H9 (cell line): ENCODE data around the gene KLHL3. TPM values are rescaled to one million over a fixed set of nuclear protein-coding genes. Genes with fewer than 3 reads are reported as not detected.

Source experiments
- DNase-seq: peaks from one replicate; pipeline ENCODE4 v3.0.0-alpha.2; 2017
- H2AFZ ChIP-seq: one replicate; pipeline ENCODE4 v1.6.1; 2013; ENCODE audit warnings: mild to moderate bottlenecking, low read length, control low read depth, moderate library complexity
- H2AK5ac ChIP-seq: 2 replicates; pipeline ENCODE4 v1.6.1; 2013; ENCODE audit warnings: low read length, control low read depth, mixed read lengths; ENCODE audit not compliant: insufficient read length
- H2BK120ac ChIP-seq: one replicate; pipeline ENCODE4 v1.6.1; 2013; ENCODE audit warnings: low read depth, mild to moderate bottlenecking, low read length, control low read depth, inconsistent platforms; ENCODE audit not compliant: poor library complexity, severe bottlenecking
- H2BK12ac ChIP-seq: 2 replicates; pipeline ENCODE4 v1.6.1; 2013; ENCODE audit warnings: low read length, control low read depth, mixed read lengths, low read depth; ENCODE audit not compliant: insufficient read length
- H2BK15ac ChIP-seq: 2 replicates; pipeline ENCODE4 v1.6.1; 2013; ENCODE audit warnings: low read depth, low read length, control low read depth
- H2BK20ac ChIP-seq: one replicate; pipeline ENCODE4 v1.6.1; 2013; ENCODE audit warnings: low read depth, mild to moderate bottlenecking, low read length, control low read depth, inconsistent platforms; ENCODE audit not compliant: poor library complexity, severe bottlenecking
- H2BK5ac ChIP-seq: 2 replicates; pipeline ENCODE4 v1.6.1; 2013; ENCODE audit warnings: low read length, control low read depth, mixed read lengths; ENCODE audit not compliant: insufficient read length
- H3K14ac ChIP-seq: 2 replicates; pipeline ENCODE4 v1.6.1; 2013; ENCODE audit warnings: low read length, control low read depth; ENCODE audit not compliant: insufficient read depth
- H3K18ac ChIP-seq: 2 replicates; pipeline ENCODE4 v1.6.1; 2013; ENCODE audit warnings: low read depth, mild to moderate bottlenecking, mixed read lengths, low read length, control low read depth; ENCODE audit not compliant: insufficient read length
- H3K23ac ChIP-seq: 2 replicates; pipeline ENCODE4 v1.6.1; 2013; ENCODE audit warnings: low read length, control low read depth, mixed read lengths, low read depth; ENCODE audit not compliant: insufficient read length
- H3K23me2 ChIP-seq: 2 replicates; pipeline ENCODE4 v1.6.1; 2013; ENCODE audit warnings: low read depth, mild to moderate bottlenecking, mixed read lengths, low read length, control low read depth; ENCODE audit not compliant: insufficient read length, poor library complexity, severe bottlenecking
- H3K27ac ChIP-seq: 2 replicates; pipeline ENCODE4 v1.5.1; 2013; ENCODE audit warnings: low read length, control low read depth, mixed read lengths, low read depth; ENCODE audit not compliant: insufficient read length
- H3K27me3 ChIP-seq: 2 replicates; pipeline ENCODE4 v1.6.1; 2013; ENCODE audit warnings: low read length, control low read depth, inconsistent platforms; ENCODE audit not compliant: insufficient read depth
- H3K4ac ChIP-seq: 2 replicates; pipeline ENCODE4 v1.6.1; 2013; ENCODE audit warnings: low read depth, mild to moderate bottlenecking, control low read depth, inconsistent platforms, low read length, moderate library complexity
- H3K4me1 ChIP-seq: 2 replicates; pipeline ENCODE4 v1.6.1; 2013; ENCODE audit warnings: low read length, control low read depth, inconsistent platforms; ENCODE audit not compliant: insufficient read depth
- H3K4me2 ChIP-seq: 2 replicates; pipeline ENCODE4 v1.6.1; 2013; ENCODE audit warnings: low read length, control low read depth, mixed read lengths; ENCODE audit not compliant: insufficient read length, insufficient read depth
- H3K56ac ChIP-seq: 2 replicates; pipeline ENCODE4 v1.6.1; 2013; ENCODE audit warnings: low read depth, mild to moderate bottlenecking, mixed read lengths, low read length, control low read depth; ENCODE audit not compliant: insufficient read length
- H3K79me1 ChIP-seq: 2 replicates; pipeline ENCODE4 v1.6.1; 2013; ENCODE audit warnings: low read depth, mild to moderate bottlenecking, moderate library complexity, low read length, control low read depth, inconsistent platforms; ENCODE audit not compliant: insufficient read depth, poor library complexity, severe bottlenecking
- H3K79me2 ChIP-seq: 2 replicates; pipeline ENCODE4 v1.6.1; 2013; ENCODE audit warnings: low read length, control low read depth, inconsistent platforms; ENCODE audit not compliant: insufficient read depth
- H3K9ac ChIP-seq: 2 replicates; pipeline ENCODE4 v1.6.1; 2013; ENCODE audit warnings: low read length, control low read depth, mixed read lengths; ENCODE audit not compliant: insufficient read length; ENCODE audit errors: extremely low read depth
- H3K9me3 ChIP-seq: one replicate; pipeline ENCODE4 v1.6.1; 2013; ENCODE audit warnings: low read depth, low read length, inconsistent platforms; ENCODE audit not compliant: control insufficient read depth
- H3T11ph ChIP-seq: one replicate; pipeline ENCODE4 v1.6.1; 2013; ENCODE audit warnings: mild to moderate bottlenecking, low read length, control low read depth, inconsistent platforms
- H4K20me1 ChIP-seq: one replicate; pipeline ENCODE4 v1.6.1; 2013; ENCODE audit not compliant: control insufficient read depth, insufficient read length, insufficient read depth
- H4K5ac ChIP-seq: 2 replicates; pipeline ENCODE4 v1.6.1; 2013; ENCODE audit warnings: low read depth, mild to moderate bottlenecking, mixed read lengths, low read length, control low read depth; ENCODE audit not compliant: insufficient read length
- H4K8ac ChIP-seq: replicated peaks from 2 replicates; pipeline ENCODE4 v1.6.1; 2013; ENCODE audit warnings: low read length, control low read depth, mixed read lengths, low read depth; ENCODE audit not compliant: insufficient read length
- H4K91ac ChIP-seq: 2 replicates; pipeline ENCODE4 v1.6.1; 2013; ENCODE audit warnings: low read depth, mild to moderate bottlenecking, moderate library complexity, mixed read lengths, low read length, control low read depth; ENCODE audit not compliant: insufficient read length
- H3K27ac Mint-ChIP-seq, 3 experiments: 2 replicates in 2 of 3; 3 replicates in 1 of 3; pipeline ENCODE4 v1.8.0; 2020 to 2021; ENCODE audit warnings: mixed read lengths in 3 of 3, mild to moderate bottlenecking in 1 of 3, moderate library complexity in 1 of 3
- H3K27me3 Mint-ChIP-seq: 2 replicates; pipeline ENCODE4 v1.8.0; 2021; ENCODE audit warnings: low read depth, mild to moderate bottlenecking, moderate library complexity, mixed read lengths
- H3K36me3 Mint-ChIP-seq, 3 experiments: 2 replicates in 2 of 3; 3 replicates in 1 of 3; pipeline ENCODE4 v1.8.0; 2020 to 2021; ENCODE audit warnings: low read depth in 3 of 3, mixed read lengths in 3 of 3; ENCODE audit not compliant: insufficient read depth in 1 of 3
- H3K4me1 Mint-ChIP-seq, 2 experiments: 2 replicates each; pipeline ENCODE4 v1.8.0; 2020; ENCODE audit warnings: mixed read lengths in 2 of 2
- H3K4me3 Mint-ChIP-seq, 2 experiments: 2 replicates in 1 of 2; 3 replicates in 1 of 2; pipeline ENCODE4 v1.8.0; 2020 to 2021; ENCODE audit warnings: mild to moderate bottlenecking in 2 of 2, mixed read lengths in 2 of 2, moderate library complexity in 1 of 2
- H3K9me3 Mint-ChIP-seq, 2 experiments: 2 replicates in 1 of 2; 3 replicates in 1 of 2; pipeline ENCODE4 v1.8.0; 2020; ENCODE audit warnings: mild to moderate bottlenecking in 2 of 2, mixed read lengths in 2 of 2, moderate library complexity in 1 of 2
- CTCF ChIP-seq: fragments of 200-600 bp; sonication (generic); conservative IDR thresholded peaks from 3 replicates; pipeline ENCODE4 v1.8.0; 2021; ENCODE audit warnings: antibody characterized with exemption, mild to moderate bottlenecking
- WGBS: extraction: QIAGEN DNeasy Blood & Tissue Kit; methylation state at CpG from one replicate; pipeline ENCODE4 v1.1.7; 2013; ENCODE audit warnings: missing lambda C conversion rate, low lambda C conversion rate, mixed read lengths; ENCODE audit not compliant: insufficient read length; ENCODE audit errors: extremely low coverage; 5-methylcytosine and 5-hydroxymethylcytosine counted together
- total RNA-seq: library from RNA; stranded (reverse); gene quantifications from 2 replicates; pipeline ENCODE4 v1.2.1, GENCODE V29; 2021

Gene KLHL3
- total RNA-seq, 1 experiment from 2014 or later, result 12.8 TPM

GRCh38 chr5:137630216-137630971 lies 105.5 kb downstream of the KLHL3 start:
- H2AFZ ChIP-seq, result no peak overlapping the region
- no peak for DNase-seq
- H3K27ac Mint-ChIP-seq, result peak overlapping the region; percentile 57 to 78 (median 73); a peak in 5 of 7 replicates
- H2BK5ac ChIP-seq, result no peak overlapping the region
- no peak overlapping the region for H4K91ac ChIP-seq
- H3T11ph ChIP-seq, result no peak overlapping the region
- peaks cover 7 to 11% (median 8%) of the 10 kb centered on the region in 3 experiments; a peak in 5 of 7 replicates for H3K36me3 Mint-ChIP-seq
- no peaks in the 10 kb centered on the region for H3K9me3 ChIP-seq
- no peak overlapping the region for H3K4me3 Mint-ChIP-seq
- H3K14ac ChIP-seq, result no peak overlapping the region
- no peaks in the 10 kb centered on the region for H3K27me3 Mint-ChIP-seq
- H2BK120ac ChIP-seq, result no peak overlapping the region
- no peak overlapping the region for H3K27ac ChIP-seq
- peaks cover 0 to 3% of the 10 kb centered on the region in 2 experiments; a peak in 1 of 5 replicates for H3K9me3 Mint-ChIP-seq
- H3K4me1 Mint-ChIP-seq, result peaks cover 13 to 14% of the 10 kb centered on the region in 2 experiments
- no peak overlapping the region for H2BK12ac ChIP-seq
- TF ChIP-seq CTCF, result no peak
- H3K79me1 ChIP-seq, result no peaks in the 10 kb centered on the region
- no peaks in the 10 kb centered on the region for H3K23me2 ChIP-seq
- no peak overlapping the region for H4K5ac ChIP-seq
- no peak overlapping the region for H3K9ac ChIP-seq
- no peaks in the 10 kb centered on the region for H3K79me2 ChIP-seq
- no peak overlapping the region for H3K23ac ChIP-seq
- H2AK5ac ChIP-seq, result no peak overlapping the region
- no peaks in the 10 kb centered on the region for H3K27me3 ChIP-seq
- no peak overlapping the region for H3K4ac ChIP-seq
- no peak overlapping the region for H3K4me2 ChIP-seq
- H3K18ac ChIP-seq, result no peak overlapping the region
- H3K4me1 ChIP-seq, result no peaks in the 10 kb centered on the region
- no peak overlapping the region for H2BK15ac ChIP-seq
- no peak overlapping the region for H2BK20ac ChIP-seq
- H3K56ac ChIP-seq, result no peak overlapping the region
- H4K20me1 ChIP-seq, result no peaks in the 10 kb centered on the region
- WGBS, result no CpG with 5 or more reads among the region's 10 CpGs
- no peak overlapping the region for H4K8ac ChIP-seq
